Loucy (cell line): ENCODE results near the gene MRPL19.
"Not testable (repeated sequence)": the region's sequence is repeated elsewhere in the genome, so short reads cannot be mapped to it uniquely, and the experiment has no call there.

ENCODE experiments used
- EZH2phosphoT487 ChIP-seq: fragments of 200-600 bp; IDR thresholded peaks from 2 replicates; pipeline ENCODE4 v1.6.1; 2018; ENCODE audit warnings: antibody characterized with exemption, mild to moderate bottlenecking, moderate library complexity, borderline replicate concordance
- TF ChIP-seq, protein P1 (sequence below): fragments of 200-600 bp; sonication (generic); conservative IDR thresholded peaks from 2 replicates; pipeline ENCODE4 v1.5.1; 2014; ENCODE audit warnings: mild to moderate bottlenecking, antibody characterized with exemption, low read length

DNA sequence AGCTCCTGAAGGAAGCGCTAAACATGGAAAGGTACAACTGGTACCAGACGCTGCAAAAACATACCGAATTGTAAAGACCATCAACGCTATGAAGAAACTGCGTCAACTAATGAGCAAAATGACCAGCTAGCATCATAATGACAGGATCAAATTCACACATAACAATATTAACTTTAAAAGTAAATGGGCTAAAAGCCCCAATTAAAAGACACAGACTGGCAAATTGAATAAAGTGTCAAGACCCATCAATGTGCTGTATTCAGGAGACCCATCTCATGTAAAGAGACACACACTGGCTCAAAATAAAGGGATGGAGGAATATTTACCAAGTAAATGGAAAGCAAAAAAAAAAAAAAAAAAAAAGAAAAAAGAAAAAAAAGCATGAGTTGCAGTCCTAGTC lies 36.8 kb downstream of the MRPL19 start:
- TF ChIP-seq, protein P1, sequence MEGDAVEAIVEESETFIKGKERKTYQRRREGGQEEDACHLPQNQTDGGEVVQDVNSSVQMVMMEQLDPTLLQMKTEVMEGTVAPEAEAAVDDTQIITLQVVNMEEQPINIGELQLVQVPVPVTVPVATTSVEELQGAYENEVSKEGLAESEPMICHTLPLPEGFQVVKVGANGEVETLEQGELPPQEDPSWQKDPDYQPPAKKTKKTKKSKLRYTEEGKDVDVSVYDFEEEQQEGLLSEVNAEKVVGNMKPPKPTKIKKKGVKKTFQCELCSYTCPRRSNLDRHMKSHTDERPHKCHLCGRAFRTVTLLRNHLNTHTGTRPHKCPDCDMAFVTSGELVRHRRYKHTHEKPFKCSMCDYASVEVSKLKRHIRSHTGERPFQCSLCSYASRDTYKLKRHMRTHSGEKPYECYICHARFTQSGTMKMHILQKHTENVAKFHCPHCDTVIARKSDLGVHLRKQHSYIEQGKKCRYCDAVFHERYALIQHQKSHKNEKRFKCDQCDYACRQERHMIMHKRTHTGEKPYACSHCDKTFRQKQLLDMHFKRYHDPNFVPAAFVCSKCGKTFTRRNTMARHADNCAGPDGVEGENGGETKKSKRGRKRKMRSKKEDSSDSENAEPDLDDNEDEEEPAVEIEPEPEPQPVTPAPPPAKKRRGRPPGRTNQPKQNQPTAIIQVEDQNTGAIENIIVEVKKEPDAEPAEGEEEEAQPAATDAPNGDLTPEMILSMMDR, result not testable (repeated sequence)
- not testable (repeated sequence) for TF ChIP-seq EZH2phosphoT487
